ENCODE data around the gene PTGES3L. TPM values are rescaled to one million over a fixed set of nuclear protein-coding genes. Genes with fewer than 3 reads are reported as not detected.
"Not testable (repeated sequence)": the region's sequence is repeated elsewhere in the genome, so short reads cannot be mapped to it uniquely, and the experiment has no call there.

Gene PTGES3L
- total and polyA plus RNA-seq, 2 of the 13 experiments (the other 11 are each of a cell fraction or from before 2014, with no cell fraction given) = 1.2 to 2.9 TPM

- no peak for TF ChIP-seq ZNF430 (CRISPR knock-in tag; IDR thresholded peaks at IDR 0.05)
- no peak for TF ChIP-seq EZH2 (conservative IDR thresholded peaks at IDR 0.05; ENCODE audit: low read depth, low read length)
- TF ChIP-seq DBP (CRISPR knock-in tag; IDR thresholded peaks at IDR 0.05; ENCODE audit: not compliant biosample characterization) = peak; percentile 19
- peak; percentile 72; the same call in 1 of the 2 replicates for TF ChIP-seq ZNF256 (CRISPR knock-in tag; conservative IDR thresholded peaks at IDR 0.05)
- TF ChIP-seq ISX (CRISPR knock-in tag; conservative IDR thresholded peaks at IDR 0.05) = 0 out of 2 replicates have a peak, but pooled peaks have one; percentile 41
- no peak for TF ChIP-seq HNRNPLL (IDR thresholded peaks at IDR 0.05; ENCODE audit: low read depth, low read length, poor library complexity, severe bottlenecking)
- TF ChIP-seq MLX (CRISPR knock-in tag; IDR thresholded peaks at IDR 0.05) = no peak
- 0 out of 2 replicates have a peak, but pooled peaks have one; percentile 9 for TF ChIP-seq ETS1 (CRISPR knock-in tag; IDR thresholded peaks at IDR 0.05)
- no peak for TF ChIP-seq MLXIP (CRISPR knock-in tag; IDR thresholded peaks at IDR 0.05; ENCODE audit: borderline replicate concordance)
- no peak for TF ChIP-seq ETV6 (CRISPR knock-in tag; conservative IDR thresholded peaks at IDR 0.05)
- TF ChIP-seq SATB2 (CRISPR knock-in tag; IDR thresholded peaks at IDR 0.05) = 0 out of 2 replicates have a peak, but pooled peaks have one; percentile 50
- no peak for TF ChIP-seq SMAD9 (CRISPR knock-in tag; IDR thresholded peaks at IDR 0.05)
Observed at GRCh38 chr17:42997390-42997983, 17.6 kb upstream of the PTGES3L start (continued).

- POLR2A ChIA-PET; CTCF ChIA-PET (ENCODE audit: low intra/inter-chr PET ratio, low total read pairs); H3K4me2 ChIP-seq (ENCODE audit: low read depth, low read length): not testable (repeated sequence)
Observed at GRCh38 chr17:42993913-42994312, 14.0 kb upstream of the PTGES3L start.

More at GRCh38 chr17:42993913-42994312, 14.0 kb upstream of the PTGES3L start:
- in situ Hi-C loops (cut with HindIII; ENCODE audit: extremely low pct_ligation_motif_present, low pct_unique_long_range_greater_than_20kb); H3K9me3 ChIP-seq (ENCODE audit: low read length); BruUV-seq (replicated peaks); H3K9ac ChIP-seq (ENCODE audit: insufficient read depth, low read depth, low read length); ATAC-seq; H3K4me3 ChIP-seq (replicated peaks in 1 of 3; ENCODE audit: insufficient read depth in 1 of 3, low read depth in 2 of 3, low read length in 3 of 3); intact Hi-C loops (cut with micrococcal nuclease; ENCODE audit: unreplicated experiment); H3K27ac ChIP-seq (ENCODE audit: extremely low read length, insufficient read depth, low read length); H3K79me2 ChIP-seq (ENCODE audit: insufficient read depth, low read length); DNase-seq (ENCODE audit: low spot score); H4K20me1 ChIP-seq (ENCODE audit: insufficient read depth, low read length); H2AFZ ChIP-seq (ENCODE audit: low read length); FAIRE-seq; H3K27me3 ChIP-seq (ENCODE audit: control insufficient read depth in 1 of 2, insufficient read depth in 2 of 2, low read length in 2 of 2): not testable (repeated sequence)
- H3K36me3 ChIP-seq (replicated peaks in 1 of 2; ENCODE audit: control insufficient read depth in 1 of 2, insufficient read depth in 2 of 2, low read length in 2 of 2) = peaks cover 18 to 42% of the 10 kb centered on the region in 2 experiments
- H3K4me1 ChIP-seq (ENCODE audit: insufficient read depth, low read length) = peaks cover 27% of the 10 kb centered on the region
- 85% methylated on average over 10 of the region's 10 CpGs for WGBS (ENCODE audit: low lambda C conversion rate)

Measured in HepG2 (cell line).